Caco-2 (cell line): Measurements from ENCODE around the gene TUT4. TPM values are rescaled to one million over a fixed set of nuclear protein-coding genes. Genes with fewer than 3 reads are reported as not detected.

Experiments
- BruUV-seq: library from RNA; stranded (reverse); fragments of 400-500 nt; replicated peaks from 2 replicates; lab custom pipeline; 2021; lab: Mats Ljungman, UMichigan
- CTCF ChIA-PET: fragments of 300-600 bp; sonication (Branson Sonifier 250); formaldehyde crosslinking; loops from one replicate; lab custom pipeline; 2022; ENCODE audit warnings: antibody characterized with exemption; lab: Charles Lee
- POLR2A ChIA-PET: fragments of 300-600 bp; sonication (Branson Sonifier 250); formaldehyde crosslinking; loops from one replicate; lab custom pipeline; 2022; ENCODE audit warnings: antibody characterized with exemption; lab: Charles Lee
- DNase-seq, 2 experiments: peaks; one replicate each; pipeline versions ENCODE4 v3.0.0 to v3.0.0-alpha.2; 2020 to 2022
- H3K27me3 ChIP-seq: replicated peaks from 2 replicates; pipeline ENCODE4 v1.6.0; 2011; ENCODE audit warnings: low read length; ENCODE audit not compliant: control insufficient read depth, insufficient read depth
- H3K36me3 ChIP-seq: 2 replicates; pipeline ENCODE4 v1.5.1; 2011; ENCODE audit warnings: low read length; ENCODE audit not compliant: control insufficient read depth, insufficient read depth
- H3K4me1 ChIP-seq: fragments of 250-450 bp; sonication (Bioruptor Pico); 2 replicates; pipeline ENCODE4 v1.5.1; 2020; ENCODE audit warnings: mild to moderate bottlenecking
- H3K4me3 ChIP-seq: 2 replicates; pipeline ENCODE4 v1.5.1; 2011; ENCODE audit warnings: low read depth, mild to moderate bottlenecking, control low read depth, low read length
- H3K9me3 ChIP-seq: fragments of 250-450 bp; sonication (Bioruptor Pico); 2 replicates; pipeline ENCODE4 v1.5.1; 2020; ENCODE audit warnings: mild to moderate bottlenecking, moderate library complexity
- H3K27ac Mint-ChIP-seq: one replicate; pipeline ENCODE4 v1.8.0; 2022; ENCODE audit warnings: mixed read lengths; ENCODE audit not compliant: unreplicated experiment
- H3K27me3 Mint-ChIP-seq: one replicate; pipeline ENCODE4 v1.8.0; 2022; ENCODE audit warnings: mixed read lengths; ENCODE audit not compliant: insufficient read depth, unreplicated experiment
- H3K36me3 Mint-ChIP-seq: one replicate; pipeline ENCODE4 v1.8.0; 2022; ENCODE audit warnings: mild to moderate bottlenecking, mixed read lengths; ENCODE audit not compliant: insufficient read depth, unreplicated experiment
- H3K4me1 Mint-ChIP-seq: one replicate; pipeline ENCODE4 v1.8.0; 2022; ENCODE audit warnings: low read depth, mixed read lengths; ENCODE audit not compliant: unreplicated experiment
- H3K4me3 Mint-ChIP-seq: one replicate; pipeline ENCODE4 v1.8.0; 2022; ENCODE audit warnings: mild to moderate bottlenecking, moderate library complexity, mixed read lengths; ENCODE audit not compliant: unreplicated experiment
- H3K9me3 Mint-ChIP-seq: one replicate; pipeline ENCODE4 v1.8.0; 2022; ENCODE audit warnings: mixed read lengths; ENCODE audit not compliant: unreplicated experiment
- intact Hi-C: fragments of 100-400 bp; cut with micrococcal nuclease; formaldehyde crosslinking; loops from one replicate; pipeline ENCODE4 v1.10.0; 2022; ENCODE audit not compliant: unreplicated experiment
- total RNA-seq: library from RNA; stranded (reverse); gene quantifications from 2 replicates; pipeline ENCODE4 v1.2.3, GENCODE V29; 2022
- TF ChIP-seq, protein P1 (sequence below), 2 experiments: fragments of 200-600 bp in 1 of 2; IDR thresholded peaks; 1 replicate in 1 of 2; 2 replicates in 1 of 2; pipeline versions ENCODE4 v1.5.1 to v1.8.0; 2011 to 2022; ENCODE audit warnings: antibody characterized with exemption in 1 of 2, control low read depth in 1 of 2, inconsistent platforms in 1 of 2, low read depth in 1 of 2, low read length in 1 of 2, mild to moderate bottlenecking in 1 of 2, moderate library complexity in 1 of 2; ENCODE audit not compliant: insufficient read depth in 1 of 2, severe bottlenecking in 1 of 2, unreplicated experiment in 1 of 2

Gene TUT4
- total RNA-seq, 1 experiment from 2014 or later = 54.9 TPM

DNA sequence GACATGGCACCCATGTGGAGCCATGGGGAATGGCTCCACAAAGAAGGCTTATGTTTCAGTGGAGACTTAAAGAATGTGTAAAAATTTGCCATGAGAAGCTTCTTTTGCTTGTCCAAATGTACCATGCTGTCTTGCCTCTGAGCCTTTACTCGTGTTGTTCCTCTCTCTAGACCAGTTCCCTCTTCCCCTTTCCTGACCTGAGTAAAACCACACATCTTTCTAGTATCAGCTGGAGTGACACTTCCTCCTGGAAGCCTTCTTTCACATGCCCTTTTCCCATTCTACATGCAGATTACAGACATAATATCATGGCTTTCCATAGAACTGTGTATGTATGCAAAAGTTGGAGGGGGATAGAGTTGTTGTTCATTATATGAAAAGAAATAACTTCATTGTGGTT is 35.6 kb upstream of the TUT4 start:
- Histone ChIP-seq H3K36me3 (no peaks in the 10 kb centered on the region), H3K27me3 (no peaks in the 10 kb centered on the region), H3K4me1 (no peaks in the 10 kb centered on the region), H3K4me3 (no peak overlapping the region), H3K9me3 (no peaks in the 10 kb centered on the region)
- no peak for DNase-seq
- TF ChIP-seq, protein P1, sequence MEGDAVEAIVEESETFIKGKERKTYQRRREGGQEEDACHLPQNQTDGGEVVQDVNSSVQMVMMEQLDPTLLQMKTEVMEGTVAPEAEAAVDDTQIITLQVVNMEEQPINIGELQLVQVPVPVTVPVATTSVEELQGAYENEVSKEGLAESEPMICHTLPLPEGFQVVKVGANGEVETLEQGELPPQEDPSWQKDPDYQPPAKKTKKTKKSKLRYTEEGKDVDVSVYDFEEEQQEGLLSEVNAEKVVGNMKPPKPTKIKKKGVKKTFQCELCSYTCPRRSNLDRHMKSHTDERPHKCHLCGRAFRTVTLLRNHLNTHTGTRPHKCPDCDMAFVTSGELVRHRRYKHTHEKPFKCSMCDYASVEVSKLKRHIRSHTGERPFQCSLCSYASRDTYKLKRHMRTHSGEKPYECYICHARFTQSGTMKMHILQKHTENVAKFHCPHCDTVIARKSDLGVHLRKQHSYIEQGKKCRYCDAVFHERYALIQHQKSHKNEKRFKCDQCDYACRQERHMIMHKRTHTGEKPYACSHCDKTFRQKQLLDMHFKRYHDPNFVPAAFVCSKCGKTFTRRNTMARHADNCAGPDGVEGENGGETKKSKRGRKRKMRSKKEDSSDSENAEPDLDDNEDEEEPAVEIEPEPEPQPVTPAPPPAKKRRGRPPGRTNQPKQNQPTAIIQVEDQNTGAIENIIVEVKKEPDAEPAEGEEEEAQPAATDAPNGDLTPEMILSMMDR (IDR thresholded peaks at IDR 0.05; ENCODE audit: insufficient read depth in 1 of 2, low read depth in 1 of 2, low read length in 1 of 2, severe bottlenecking in 1 of 2, unreplicated experiment in 1 of 2) = no peak
- ChIA-PET POLR2A (no interaction called here), CTCF (no interaction called here)
- no peaks in the 10 kb centered on the region for H3K4me1 Mint-ChIP-seq
- intact Hi-C loops = no loop called here
- BruUV-seq = no TSS peak
- H3K4me3 Mint-ChIP-seq = no peak overlapping the region
- no peaks in the 10 kb centered on the region for H3K9me3 Mint-ChIP-seq
- no peaks in the 10 kb centered on the region for H3K27me3 Mint-ChIP-seq
- no peak overlapping the region for H3K27ac Mint-ChIP-seq
- H3K36me3 Mint-ChIP-seq = no peaks in the 10 kb centered on the region

DNA sequence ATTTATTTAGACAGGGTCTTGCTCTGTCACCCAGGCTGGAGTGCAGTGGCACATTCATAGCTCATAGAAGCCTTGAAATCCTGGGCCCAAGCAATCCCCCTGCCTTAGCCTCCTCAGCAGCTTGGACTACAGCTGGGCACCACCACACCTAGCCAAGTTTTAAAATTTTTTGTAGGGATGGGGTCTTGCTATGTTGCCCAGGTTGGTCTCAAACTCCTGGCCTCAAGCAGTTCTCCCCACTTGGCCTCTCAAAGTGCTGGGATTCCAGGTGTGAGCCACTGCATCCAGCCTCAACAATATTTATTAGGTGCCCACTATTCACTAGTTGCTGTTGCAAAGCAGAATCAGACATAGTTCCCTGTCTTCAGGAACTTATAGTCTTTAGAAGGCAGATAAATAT is 35.1 kb upstream of the TUT4 start:
- no peaks in the 10 kb centered on the region for H3K4me1 Mint-ChIP-seq
- H3K36me3 Mint-ChIP-seq = no peaks in the 10 kb centered on the region
- Histone ChIP-seq H3K36me3 (no peaks in the 10 kb centered on the region), H3K4me3 (no peak overlapping the region), H3K4me1 (no peaks in the 10 kb centered on the region), H3K9me3 (no peaks in the 10 kb centered on the region), H3K27me3 (no peaks in the 10 kb centered on the region)
- TF ChIP-seq, protein P1 (IDR thresholded peaks at IDR 0.05; ENCODE audit: insufficient read depth in 1 of 2, low read depth in 1 of 2, low read length in 1 of 2, severe bottlenecking in 1 of 2, unreplicated experiment in 1 of 2) = no peak
- no peaks in the 10 kb centered on the region for H3K9me3 Mint-ChIP-seq
- intact Hi-C loops = no loop called here
- no TSS peak for BruUV-seq
- H3K27me3 Mint-ChIP-seq = no peaks in the 10 kb centered on the region
- DNase-seq = no peak
- ChIA-PET POLR2A (no interaction called here), CTCF (no interaction called here)
- no peak overlapping the region for H3K27ac Mint-ChIP-seq
- no peak overlapping the region for H3K4me3 Mint-ChIP-seq

DNA sequence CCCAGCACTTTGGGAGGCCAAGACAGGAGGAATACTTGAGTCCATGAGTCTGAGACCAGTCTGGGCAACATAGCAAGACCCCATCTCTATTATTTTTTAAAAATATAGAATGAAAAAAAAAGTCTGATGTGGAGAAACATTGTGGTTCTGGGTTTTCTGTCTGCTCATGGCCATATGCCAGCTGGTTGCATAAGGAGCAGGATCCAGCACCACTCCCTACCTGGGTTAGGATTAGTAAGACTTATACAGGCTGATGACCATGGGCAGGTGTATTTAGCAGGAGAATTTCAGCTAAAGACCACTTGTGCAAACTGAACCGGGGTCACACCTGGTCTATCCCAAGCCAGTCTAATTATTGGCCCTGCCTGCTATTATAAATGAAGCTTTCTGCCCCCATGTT is 32.6 kb upstream of the TUT4 start:
- Mint-ChIP-seq H3K9me3 (no peaks in the 10 kb centered on the region), H3K4me3 (no peak overlapping the region), H3K36me3 (no peaks in the 10 kb centered on the region), H3K27me3 (no peaks in the 10 kb centered on the region), H3K27ac (no peak overlapping the region), H3K4me1 (no peaks in the 10 kb centered on the region)
- DNase-seq = no peak
- H3K4me1 ChIP-seq = no peaks in the 10 kb centered on the region
- no peaks in the 10 kb centered on the region for H3K27me3 ChIP-seq
- TF ChIP-seq, protein P1 (IDR thresholded peaks at IDR 0.05; ENCODE audit: insufficient read depth in 1 of 2, low read depth in 1 of 2, low read length in 1 of 2, severe bottlenecking in 1 of 2, unreplicated experiment in 1 of 2) = no peak
- intact Hi-C loops = no loop called here
- no TSS peak for BruUV-seq
- ChIA-PET POLR2A (no interaction called here), CTCF (no interaction called here)
- H3K36me3 ChIP-seq = no peaks in the 10 kb centered on the region
- H3K9me3 ChIP-seq = no peaks in the 10 kb centered on the region
- no peak overlapping the region for H3K4me3 ChIP-seq
